HCT116 (cell line): ENCODE results near the gene GFRA3. TPM values are rescaled to one million over a fixed set of nuclear protein-coding genes. Genes with fewer than 3 reads are reported as not detected.
"Not testable (repeated sequence)": the region's sequence is repeated elsewhere in the genome, so short reads cannot be mapped to it uniquely, and the experiment has no call there.

Experiments used
- ATAC-seq: fragments of 200-7000 bp; cut with Tn5 transposase; 2 replicates; pipeline ENCODE4 v1.9.1; 2020; ENCODE audit warnings: mild to moderate bottlenecking, moderate library complexity
- BruUV-seq: library from RNA; stranded (reverse); fragments of 400-500 nt; replicated peaks from 2 replicates; lab custom pipeline; 2021; lab: Mats Ljungman, UMichigan
- CTCF ChIA-PET: fragments of 300-600 bp; sonication (Branson Sonifier 250); formaldehyde crosslinking; loops from one replicate; lab custom pipeline; 2021; ENCODE audit warnings: antibody characterized with exemption; lab: Charles Lee
- POLR2A ChIA-PET: fragments of 300-600, 350-600 bp; sonication (Branson Sonifier 250); formaldehyde crosslinking; loops from one replicate; lab custom pipeline; 2021; ENCODE audit warnings: antibody characterized with exemption; lab: Charles Lee
- RAD21 ChIA-PET, 2 experiments: fragments of 300-600 bp; sonication (Branson Sonifier 250); formaldehyde crosslinking; loops; one replicate each; lab custom pipeline; 2023; ENCODE audit warnings: low total read pairs in 2 of 2; ENCODE audit not compliant: uncharacterized antibody in 2 of 2, unreplicated experiment in 2 of 2, low non-redundant PET in 1 of 2; lab: Charles Lee
- DNase-seq: peaks from one replicate; pipeline ENCODE4 v3.0.0-alpha.2; 2010; ENCODE audit warnings: low read depth, low spot score
- H2AFZ ChIP-seq: fragments of 200-600 bp; shearing (Covaris generic), sonication (generic); 2 replicates; pipeline ENCODE4 v1.6.1; 2017; ENCODE audit warnings: low read depth, mixed run types, mixed read lengths, antibody characterized with exemption, low read length; ENCODE audit not compliant: poor library complexity, severe bottlenecking
- H3K27ac ChIP-seq: 2 replicates; pipeline ENCODE4 v1.5.1; 2012; ENCODE audit warnings: low read depth, low read length
- H3K27me3 ChIP-seq: fragments of 200-600 bp; sonication (generic); 2 replicates; pipeline ENCODE4 v1.6.1; 2016; ENCODE audit warnings: mixed run types, low read length, mixed read lengths; ENCODE audit not compliant: insufficient read depth
- H3K36me3 ChIP-seq, 2 experiments: fragments of 200-500 bp in 1 of 2; fragments of 200-600 bp in 1 of 2; sonication (Bioruptor generic) in 1 of 2; sonication (generic) in 1 of 2; 2 replicates each; pipeline versions ENCODE4 v1.5.1 to v1.6.1; 2014 to 2016; ENCODE audit warnings: low read length in 2 of 2, inconsistent platforms in 1 of 2, mixed read lengths in 1 of 2, mixed run types in 1 of 2; ENCODE audit not compliant: insufficient read depth in 2 of 2, control insufficient read depth in 1 of 2
- H3K4me1 ChIP-seq, 2 experiments: fragments of 200-600 bp in 1 of 2; sonication (generic) in 1 of 2; 2 replicates each; pipeline versions ENCODE4 v1.5.1 to v1.6.1; 2012 to 2017; ENCODE audit warnings: low read length in 2 of 2, inconsistent platforms in 1 of 2, mild to moderate bottlenecking in 1 of 2, mixed read lengths in 1 of 2, mixed run types in 1 of 2, moderate library complexity in 1 of 2; ENCODE audit not compliant: insufficient read depth in 2 of 2, control insufficient read depth in 1 of 2
- H3K4me2 ChIP-seq: fragments of 200-600 bp; sonication (generic); 2 replicates; pipeline ENCODE4 v1.6.1; 2017; ENCODE audit warnings: mixed run types, low read length, mixed read lengths
- H3K4me3 ChIP-seq, 2 experiments: fragments of 200-600 bp in 1 of 2; sonication (generic) in 1 of 2; replicated peaks in 1 of 2; 2 replicates each; pipeline ENCODE4 v1.5.1; 2011 to 2016; ENCODE audit warnings: low read length in 2 of 2, control low read depth in 1 of 2, low read depth in 1 of 2, mild to moderate bottlenecking in 1 of 2, mixed read lengths in 1 of 2, mixed run types in 1 of 2
- H3K79me2 ChIP-seq: fragments of 200-600 bp; sonication (generic); 2 replicates; pipeline ENCODE4 v1.6.1; 2017; ENCODE audit warnings: mild to moderate bottlenecking, mixed run types, low read length, moderate library complexity, mixed read lengths; ENCODE audit not compliant: insufficient read depth
- H3K9ac ChIP-seq: fragments of 200-600 bp; sonication (generic); 2 replicates; pipeline ENCODE4 v1.6.1; 2016; ENCODE audit warnings: low read length, mixed read lengths
- H3K9me2 ChIP-seq: fragments of 200-600 bp; sonication (generic), shearing (Covaris generic); 2 replicates; pipeline ENCODE4 v1.6.1; 2017; ENCODE audit warnings: mixed run types, mild to moderate bottlenecking, moderate library complexity; ENCODE audit not compliant: insufficient read depth
- H3K9me3 ChIP-seq, 2 experiments: fragments of 200-500 bp in 1 of 2; fragments of 200-600 bp in 1 of 2; sonication (Bioruptor generic) in 1 of 2; sonication (generic) in 1 of 2; 2 replicates each; pipeline ENCODE4 v1.6.1; 2014 to 2017; ENCODE audit warnings: low read length in 2 of 2, mixed read lengths in 2 of 2, inconsistent platforms in 1 of 2, low read depth in 1 of 2, mild to moderate bottlenecking in 1 of 2, mixed run types in 1 of 2, moderate library complexity in 1 of 2; ENCODE audit not compliant: control insufficient read depth in 1 of 2, insufficient read depth in 1 of 2
- H4K20me1 ChIP-seq: fragments of 200-600 bp; sonication (generic), shearing (Covaris generic); 2 replicates; pipeline ENCODE4 v1.6.1; 2017; ENCODE audit warnings: mixed run types, mild to moderate bottlenecking, moderate library complexity; ENCODE audit not compliant: insufficient read depth
- FOSL1 ChIP-seq: IDR thresholded peaks from 2 replicates; pipeline ENCODE4 v1.6.1; 2012; ENCODE audit warnings: low read depth
- POLR2A ChIP-seq: IDR thresholded peaks from 2 replicates; pipeline ENCODE4 v1.7.0; 2011; ENCODE audit warnings: borderline replicate concordance; ENCODE audit not compliant: insufficient read depth, insufficient read length; ENCODE audit errors: extremely low read depth
- SP1 ChIP-seq: IDR thresholded peaks from 2 replicates; pipeline ENCODE4 v1.6.1; 2012; ENCODE audit warnings: low read depth
- ZFX ChIP-seq: fragments of 450-650 bp; IDR thresholded peaks from 2 replicates; pipeline ENCODE4 v1.6.1; 2017
- ZNF274 ChIP-seq: fragments of 200-500 bp; sonication (Bioruptor generic); IDR thresholded peaks from 2 replicates; pipeline ENCODE4 v1.6.1; 2014; ENCODE audit warnings: mild to moderate bottlenecking, low read depth, low read length, inconsistent platforms
- intact Hi-C: fragments of 100-400 bp; cut with micrococcal nuclease; formaldehyde crosslinking; loops from 2 replicates; pipeline ENCODE4 v1.10.0; 2022
- total RNA-seq: library from RNA; stranded (reverse); gene quantifications from one replicate; pipeline ENCODE4 v1.2.1, GENCODE V29; 2021; ENCODE audit not compliant: unreplicated experiment

The GFRA3 gene
- total RNA-seq, 1 experiment from 2014 or later = not detected

- Histone ChIP-seq H3K4me2 (no peak overlapping the region), H3K36me3 (no peaks in the 10 kb centered on the region), H3K9ac (no peak overlapping the region), H3K4me1 (no peaks in the 10 kb centered on the region), H3K9me3 (no peaks in the 10 kb centered on the region), H3K27ac (no peak overlapping the region), H3K9me2 (no peaks in the 10 kb centered on the region), H3K4me3 (no peak overlapping the region), H2AFZ (no peak overlapping the region), H4K20me1 (no peaks in the 10 kb centered on the region), H3K27me3 (no peaks in the 10 kb centered on the region), H3K79me2 (no peaks in the 10 kb centered on the region)
- ATAC-seq = no peak
- BruUV-seq = no TSS peak
- CTCF ChIA-PET = no interaction called here
- intact Hi-C loops = no loop called here
- POLR2A ChIA-PET = interaction anchor here (1.8 kb wide), 1 partner anchor 17 kb away, joined by 4 read pairs; no protein-coding TSS in a partner anchor
- DNase-seq = no peak
- RAD21 ChIA-PET = no interaction called here
- TF ChIP-seq SP1 = no peak
- no peak for TF ChIP-seq ZFX
- no peak for TF ChIP-seq POLR2A
- no peak for TF ChIP-seq ZNF274
- no peak for TF ChIP-seq FOSL1
These were observed 21.5 kb downstream of the GFRA3 start for GRCh38 chr5:138252944-138253343.

GRCh38 chr5:138247800-138248199 lies 26.6 kb downstream of the GFRA3 start:
- H3K27ac ChIP-seq, DNase-seq, H2AFZ ChIP-seq, ATAC-seq, POLR2A ChIA-PET, H3K36me3 ChIP-seq, H3K4me2 ChIP-seq, H3K9me2 ChIP-seq, H3K4me1 ChIP-seq, H3K27me3 ChIP-seq, intact Hi-C loops, H3K79me2 ChIP-seq, H3K9ac ChIP-seq, BruUV-seq, H3K4me3 ChIP-seq, CTCF ChIA-PET, H3K9me3 ChIP-seq, H4K20me1 ChIP-seq, RAD21 ChIA-PET: not testable (repeated sequence)
